CD4-positive, alpha-beta T cell treated with Interleukin-15 for 4 hours (primary cell): ENCODE results near the gene TNNC1.

ENCODE experiments used
- DNase-seq: peaks from one replicate; pipeline ENCODE4 v3.0.0-alpha.2; 2020; ENCODE audit warnings: low spot score

Gene TNNC1

DNA sequence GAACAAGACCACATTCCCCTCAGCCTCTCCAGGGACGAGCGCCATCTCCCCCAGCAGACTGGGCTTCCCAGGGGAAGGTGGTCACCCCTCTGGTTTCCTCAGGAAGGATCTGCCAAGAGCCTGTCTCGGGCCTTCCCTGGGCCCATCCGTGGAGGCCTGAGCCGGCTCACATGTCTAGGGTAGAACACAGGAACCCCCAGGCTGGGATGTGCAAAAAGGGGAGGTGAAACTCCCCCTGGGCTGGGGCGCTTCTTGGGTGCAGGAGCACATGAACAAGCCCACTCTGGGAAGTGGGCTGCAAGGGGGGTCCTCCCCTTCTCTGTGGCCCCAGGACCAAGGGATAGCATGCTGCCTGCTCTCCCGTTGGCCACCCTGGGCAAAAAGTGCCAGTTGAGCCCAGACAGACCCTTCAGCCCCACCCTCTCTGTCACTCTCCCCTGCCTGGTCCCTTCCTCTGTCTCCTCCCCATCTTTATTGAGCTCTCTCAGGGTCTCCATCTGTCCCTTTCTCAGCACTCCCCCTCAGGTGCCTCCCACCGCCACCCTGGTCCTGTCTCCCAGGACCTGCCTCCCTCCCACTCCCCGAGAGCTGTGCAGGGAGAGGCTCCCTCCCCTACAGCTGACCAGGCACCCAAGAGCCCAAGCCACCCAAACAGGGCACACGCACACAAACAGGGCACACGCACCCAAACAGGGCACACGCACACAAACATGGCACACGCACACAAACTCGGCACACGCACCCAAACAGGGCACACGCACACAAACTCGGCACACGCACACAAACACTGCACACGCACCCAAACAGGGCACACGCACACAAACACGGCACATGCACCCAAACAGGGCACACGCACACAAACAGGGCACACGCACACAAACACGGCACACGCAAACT, 9.8 kb downstream of the TNNC1 start:
- DNase-seq: no peak

- no peak for DNase-seq
Observed at GRCh38 chr3:52443268-52443610, 10.6 kb downstream of the TNNC1 start.

DNA sequence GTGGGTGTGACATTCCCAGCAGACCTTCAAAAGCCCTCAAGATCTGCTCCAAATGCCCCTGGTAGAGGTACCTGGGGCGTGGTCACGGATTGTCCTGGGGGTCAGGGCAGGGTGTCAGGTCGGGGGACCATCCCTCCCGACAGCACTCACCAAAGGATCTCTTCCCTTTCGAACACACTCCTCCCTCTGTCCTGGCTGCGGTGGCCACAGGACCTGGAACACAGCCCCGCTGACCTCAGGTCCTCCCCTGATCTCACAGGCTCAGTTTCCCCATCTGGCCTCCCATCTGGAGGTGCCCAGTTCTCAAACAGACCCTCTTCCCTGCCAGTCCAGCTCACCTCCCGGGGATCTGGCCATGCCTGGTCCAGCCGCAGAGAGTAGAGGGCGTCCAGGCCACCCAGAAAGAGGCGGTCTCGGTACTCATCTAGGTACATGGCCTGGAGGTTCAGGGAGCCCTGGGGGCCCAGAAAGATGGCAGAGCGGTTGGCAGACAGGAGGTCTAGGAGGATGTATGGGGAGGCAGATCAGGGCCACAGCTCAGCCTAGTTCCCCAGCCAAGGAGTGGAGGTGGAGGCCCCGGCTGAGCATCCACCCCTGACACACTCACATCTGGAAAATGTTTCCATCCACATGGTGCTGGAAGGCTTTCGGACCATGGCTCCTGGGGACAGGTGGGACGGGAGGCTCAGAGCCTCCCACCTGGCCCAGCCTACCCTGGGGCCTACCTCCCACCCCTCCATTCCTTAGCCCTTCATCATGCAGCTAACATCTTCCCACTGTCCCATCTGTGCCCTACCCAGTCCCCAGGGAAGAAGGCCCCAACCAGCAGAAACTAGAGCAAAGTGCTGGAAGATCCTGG, 11.2 kb downstream of the TNNC1 start:
- DNase-seq: no peak

GRCh38 chr3:52441772-52442332, 12.0 kb downstream of the TNNC1 start:
- no peak for DNase-seq

GRCh38 chr3:52441091-52441771, 12.6 kb downstream of the TNNC1 start:
- DNase-seq: no peak

DNA sequence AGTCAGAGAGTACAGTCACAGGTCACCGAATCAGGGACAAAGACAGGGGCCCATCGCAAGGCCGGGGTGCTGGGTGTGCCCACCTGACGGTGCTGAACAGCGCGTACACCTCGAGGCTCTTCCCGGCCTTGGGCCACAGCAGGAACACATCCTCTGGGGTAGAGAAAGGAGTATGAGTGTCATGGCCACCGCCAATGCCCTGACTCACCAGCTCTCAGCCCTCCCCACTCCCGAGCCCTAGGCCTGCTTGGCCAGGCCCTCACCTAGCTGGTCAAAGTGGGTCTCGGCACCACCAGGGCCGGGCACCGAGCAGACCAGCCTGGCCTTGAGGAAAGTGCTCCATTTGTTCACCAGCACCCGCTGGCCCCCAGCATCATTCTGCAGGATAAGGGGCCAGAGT, 13.2 kb downstream of the TNNC1 start:
- DNase-seq: no peak

DNA sequence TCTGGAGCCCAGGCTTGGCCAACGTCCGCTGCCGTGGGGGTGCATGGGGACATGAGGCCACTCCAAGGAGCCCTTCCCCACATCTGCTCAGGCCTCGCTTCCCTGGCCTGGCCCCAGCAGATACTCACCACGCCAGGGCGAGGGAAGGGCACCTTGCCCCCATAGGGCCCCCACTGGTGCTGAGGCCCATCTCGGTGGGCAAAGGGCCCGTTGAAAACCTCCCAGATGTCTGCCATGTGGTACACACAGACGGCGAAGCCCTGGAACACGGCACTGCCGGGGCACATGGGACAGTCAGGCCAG, 13.6 kb downstream of the TNNC1 start:
- no peak for DNase-seq

DNA sequence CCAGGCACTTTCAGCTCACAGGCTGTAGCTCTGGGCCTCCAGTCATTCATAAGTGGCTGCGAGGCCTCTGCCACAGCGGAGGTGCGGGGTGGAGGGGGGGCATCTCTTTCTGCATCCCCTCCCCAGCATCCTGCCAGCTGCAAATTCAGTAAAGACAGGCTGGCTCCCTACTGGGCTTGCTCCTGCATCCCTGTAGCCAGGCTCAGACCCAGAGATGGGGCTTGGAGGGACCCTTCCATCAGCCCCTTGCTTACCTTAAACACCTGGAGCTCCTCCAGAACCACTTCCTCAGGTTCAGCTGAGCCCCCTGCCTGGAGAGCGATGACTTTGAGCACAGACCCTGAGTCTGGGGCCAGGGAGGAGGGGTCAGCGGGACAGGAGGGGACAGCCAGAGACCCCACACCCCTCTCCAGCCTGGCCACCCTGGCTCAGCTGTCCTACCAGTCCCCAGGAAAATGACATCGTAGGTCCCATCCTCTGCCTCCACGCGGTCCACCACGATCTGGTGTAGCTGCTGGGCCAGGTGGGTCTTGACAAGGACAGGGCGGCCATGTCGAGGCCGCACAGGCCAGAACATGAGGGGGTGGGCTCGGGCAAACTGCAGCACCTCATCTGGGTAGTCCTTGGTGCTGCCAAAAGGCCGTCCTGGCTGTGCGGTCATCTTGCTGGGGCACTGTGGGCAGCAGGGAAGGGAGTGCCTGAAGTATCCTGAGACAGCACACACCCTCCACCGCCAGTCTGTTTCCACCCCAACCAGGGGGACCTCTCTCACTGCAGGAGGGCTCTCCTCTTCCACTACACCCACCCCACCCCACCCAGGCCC, 14.2 kb downstream of the TNNC1 start:
- DNase-seq: no peak

- no peak for DNase-seq
Observed at GRCh38 chr3:52438579-52439425, 15.0 kb downstream of the TNNC1 start.

GRCh38 chr3:52438104-52438376, 15.8 kb downstream of the TNNC1 start:
- no peak for DNase-seq

- no peak for DNase-seq
Observed at GRCh38 chr3:52437326-52438103, 16.3 kb downstream of the TNNC1 start.

GRCh38 chr3:52436500-52437149, 17.2 kb downstream of the TNNC1 start:
- DNase-seq: no peak

GRCh38 chr3:52435246-52436101, 18.4 kb downstream of the TNNC1 start:
- DNase-seq: no peak

GRCh38 chr3:52434491-52435115, 19.2 kb downstream of the TNNC1 start:
- no peak for DNase-seq

GRCh38 chr3:52433996-52434479, 19.8 kb downstream of the TNNC1 start:
- DNase-seq: no peak

- DNase-seq: no peak
Observed at GRCh38 chr3:52433328-52433995, 20.4 kb downstream of the TNNC1 start.

GRCh38 chr3:52432691-52433141, 21.1 kb downstream of the TNNC1 start:
- no peak for DNase-seq
